Nephron (organoid): ENCODE measurements around the gene FUT8.

Experiments
- H3K27ac Mint-ChIP-seq, 3 experiments: 2 replicates each; pipeline ENCODE4 v1.8.0; 2020; ENCODE audit warnings: mixed read lengths in 3 of 3, mild to moderate bottlenecking in 2 of 3, moderate library complexity in 1 of 3
- H3K27me3 Mint-ChIP-seq: 2 replicates; pipeline ENCODE4 v1.8.0; 2021; ENCODE audit warnings: low read depth, mild to moderate bottlenecking, moderate library complexity, mixed read lengths
- H3K36me3 Mint-ChIP-seq: 2 replicates; pipeline ENCODE4 v1.8.0; 2020; ENCODE audit warnings: low read depth, mixed read lengths
- H3K4me1 Mint-ChIP-seq: 2 replicates; pipeline ENCODE4 v1.8.0; 2020; ENCODE audit warnings: mixed read lengths
- H3K4me3 Mint-ChIP-seq, 3 experiments: 2 replicates each; pipeline ENCODE4 v1.8.0; 2020; ENCODE audit warnings: mild to moderate bottlenecking in 3 of 3, mixed read lengths in 3 of 3, moderate library complexity in 2 of 3
- H3K9me3 Mint-ChIP-seq: 2 replicates; pipeline ENCODE4 v1.8.0; 2020; ENCODE audit warnings: mixed read lengths
- TF ChIP-seq, protein P1 (sequence below), 3 experiments: fragments of 200-600 bp; sonication (generic); IDR thresholded peaks; one replicate each; pipeline ENCODE4 v1.5.0; 2021; ENCODE audit warnings: antibody characterized with exemption in 3 of 3; ENCODE audit not compliant: unreplicated experiment in 3 of 3

FUT8 gene

DNA sequence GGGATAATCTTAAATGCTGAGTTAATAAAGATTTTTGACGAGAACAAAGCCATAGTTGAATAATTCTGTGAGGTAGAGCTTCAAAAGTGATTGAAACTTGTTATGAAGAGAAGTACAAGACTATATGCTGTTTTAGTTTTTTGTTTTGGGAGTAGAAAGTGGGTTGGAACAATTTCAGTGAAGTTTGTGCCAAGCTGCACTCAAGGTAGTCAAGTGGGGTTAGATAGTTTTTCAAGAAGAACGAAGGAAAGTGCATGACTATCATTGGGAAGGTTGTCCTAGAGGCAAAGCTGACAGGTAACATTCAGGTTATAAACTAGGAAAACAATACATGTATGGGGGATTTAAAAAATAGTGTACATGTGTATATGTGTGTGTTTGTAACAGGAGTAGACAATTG lies 16.2 kb downstream of the FUT8 start:
- Mint-ChIP-seq H3K27ac (no peak overlapping the region), H3K36me3 (no peaks in the 10 kb centered on the region), H3K4me3 (no peak overlapping the region), H3K27me3 (no peaks in the 10 kb centered on the region), H3K4me1 (peaks cover 5% of the 10 kb centered on the region), H3K9me3 (no peaks in the 10 kb centered on the region)
- TF ChIP-seq, protein P1, sequence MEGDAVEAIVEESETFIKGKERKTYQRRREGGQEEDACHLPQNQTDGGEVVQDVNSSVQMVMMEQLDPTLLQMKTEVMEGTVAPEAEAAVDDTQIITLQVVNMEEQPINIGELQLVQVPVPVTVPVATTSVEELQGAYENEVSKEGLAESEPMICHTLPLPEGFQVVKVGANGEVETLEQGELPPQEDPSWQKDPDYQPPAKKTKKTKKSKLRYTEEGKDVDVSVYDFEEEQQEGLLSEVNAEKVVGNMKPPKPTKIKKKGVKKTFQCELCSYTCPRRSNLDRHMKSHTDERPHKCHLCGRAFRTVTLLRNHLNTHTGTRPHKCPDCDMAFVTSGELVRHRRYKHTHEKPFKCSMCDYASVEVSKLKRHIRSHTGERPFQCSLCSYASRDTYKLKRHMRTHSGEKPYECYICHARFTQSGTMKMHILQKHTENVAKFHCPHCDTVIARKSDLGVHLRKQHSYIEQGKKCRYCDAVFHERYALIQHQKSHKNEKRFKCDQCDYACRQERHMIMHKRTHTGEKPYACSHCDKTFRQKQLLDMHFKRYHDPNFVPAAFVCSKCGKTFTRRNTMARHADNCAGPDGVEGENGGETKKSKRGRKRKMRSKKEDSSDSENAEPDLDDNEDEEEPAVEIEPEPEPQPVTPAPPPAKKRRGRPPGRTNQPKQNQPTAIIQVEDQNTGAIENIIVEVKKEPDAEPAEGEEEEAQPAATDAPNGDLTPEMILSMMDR (IDR thresholded peaks at IDR 0.05; ENCODE audit: unreplicated experiment in 3 of 3), result no peak

GRCh38 chr14:65429757-65430156 lies 17.2 kb downstream of the FUT8 start:
- Mint-ChIP-seq H3K27ac (no peak overlapping the region), H3K4me3 (no peak overlapping the region), H3K27me3 (no peaks in the 10 kb centered on the region), H3K36me3 (peaks cover 3% of the 10 kb centered on the region), H3K9me3 (peaks cover 4% of the 10 kb centered on the region), H3K4me1 (peaks cover 9% of the 10 kb centered on the region)
- TF ChIP-seq, protein P1 (IDR thresholded peaks at IDR 0.05; ENCODE audit: unreplicated experiment in 3 of 3), result no peak

- no peak overlapping the region for H3K27ac Mint-ChIP-seq
- peaks cover 4% of the 10 kb centered on the region for H3K9me3 Mint-ChIP-seq
- H3K4me3 Mint-ChIP-seq, result no peak overlapping the region
- no peaks in the 10 kb centered on the region for H3K27me3 Mint-ChIP-seq
- H3K36me3 Mint-ChIP-seq, result peaks cover 3% of the 10 kb centered on the region
- peaks cover 9% of the 10 kb centered on the region for H3K4me1 Mint-ChIP-seq
- TF ChIP-seq, protein P1 (IDR thresholded peaks at IDR 0.05; ENCODE audit: unreplicated experiment in 3 of 3), result no peak
These were observed 18.7 kb downstream of the FUT8 start for GRCh38 chr14:65431245-65431644.

DNA sequence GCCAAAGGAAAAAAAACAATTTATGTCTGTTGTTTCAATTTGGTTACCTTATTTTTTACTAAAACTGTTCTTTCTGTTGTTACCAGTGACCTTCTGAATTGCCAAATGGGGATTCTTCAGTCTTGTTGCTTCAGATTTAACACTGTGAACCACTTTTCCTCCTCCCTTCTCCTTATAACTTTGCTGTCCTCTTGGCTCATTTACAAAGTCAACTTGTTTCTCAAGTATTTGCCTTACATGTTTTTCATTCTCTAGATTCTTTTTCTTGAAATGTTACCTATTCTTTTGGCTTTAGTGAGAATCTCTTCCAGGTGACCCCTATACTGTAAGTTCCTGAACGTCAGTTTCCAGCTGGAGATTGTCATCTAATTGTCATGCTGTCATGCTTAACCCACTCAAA lies 19.4 kb downstream of the FUT8 start:
- H3K27me3 Mint-ChIP-seq, result no peaks in the 10 kb centered on the region
- peaks cover 4% of the 10 kb centered on the region for H3K9me3 Mint-ChIP-seq
- no peak overlapping the region for H3K4me3 Mint-ChIP-seq

GRCh38 chr14:65432361-65432948 lies 19.9 kb downstream of the FUT8 start:
- Mint-ChIP-seq H3K27ac (no peak overlapping the region), H3K36me3 (peaks cover 3% of the 10 kb centered on the region), H3K4me1 (peaks cover 9% of the 10 kb centered on the region), H3K4me3 (no peak overlapping the region), H3K9me3 (peaks cover 4% of the 10 kb centered on the region), H3K27me3 (no peaks in the 10 kb centered on the region)
- TF ChIP-seq, protein P1 (IDR thresholded peaks at IDR 0.05; ENCODE audit: unreplicated experiment in 3 of 3), result no peak

More for the DNA sequence above, 19.4 kb downstream of the FUT8 start:
- H3K36me3 Mint-ChIP-seq, result peaks cover 3% of the 10 kb centered on the region
- H3K4me1 Mint-ChIP-seq, result peaks cover 9% of the 10 kb centered on the region
- TF ChIP-seq, protein P1 (IDR thresholded peaks at IDR 0.05; ENCODE audit: unreplicated experiment in 3 of 3), result no peak
- H3K27ac Mint-ChIP-seq, result no peak overlapping the region

DNA sequence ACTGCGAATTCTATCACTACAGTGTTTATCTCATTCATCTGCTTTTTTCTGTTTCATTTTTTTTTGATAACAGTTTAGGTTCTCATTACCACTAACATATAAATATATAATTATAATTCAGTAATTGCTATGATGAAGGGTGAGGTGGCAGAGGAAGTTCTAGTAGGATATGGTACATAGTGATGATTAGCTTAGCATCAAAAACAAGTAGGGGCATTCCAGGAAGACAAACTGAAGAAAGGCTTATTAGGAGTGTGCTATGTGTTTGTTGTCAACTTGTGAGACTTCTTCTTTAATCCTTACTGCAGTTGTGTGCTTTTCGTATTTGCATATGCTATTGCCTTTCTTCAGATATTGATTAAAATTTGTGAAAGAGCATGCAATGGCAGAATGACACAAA lies 20.6 kb downstream of the FUT8 start:
- Mint-ChIP-seq H3K27ac (no peak overlapping the region), H3K4me1 (peaks cover 9% of the 10 kb centered on the region)
- TF ChIP-seq, protein P1 (IDR thresholded peaks at IDR 0.05; ENCODE audit: unreplicated experiment in 3 of 3), result no peak

More for the DNA sequence above, 20.6 kb downstream of the FUT8 start:
- Mint-ChIP-seq H3K4me3 (no peak overlapping the region), H3K36me3 (peaks cover 3% of the 10 kb centered on the region), H3K27me3 (no peaks in the 10 kb centered on the region), H3K9me3 (peaks cover 4% of the 10 kb centered on the region)
